Esophagus squamous epithelium (tissue), 5 donors: ENCODE measurements around the gene TAF6. TPM values are rescaled to one million over a fixed set of nuclear protein-coding genes. Genes with fewer than 3 reads are reported as not detected.

ENCODE experiments used
- DNase-seq: peaks from one replicate; lab custom pipeline; 2025; lab: John Stamatoyannopoulos, UW
- H3K27ac ChIP-seq, 4 donors: fragments of 200-600 bp; sonication (generic); one replicate each; pipeline ENCODE4 v1.5.1; 2016 to 2019; ENCODE audit warnings: mild to moderate bottlenecking in 1 of 4
- H3K27me3 ChIP-seq, 4 donors: fragments of 200-600 bp; sonication (generic); 1 replicate in 3 of 4; 2 replicates in 1 of 4; pipeline versions ENCODE4 v1.5.1 to v1.6.0; 2017 to 2021; ENCODE audit warnings: antibody characterized with exemption in 1 of 4
- H3K36me3 ChIP-seq, 3 donors: fragments of 200-600 bp; sonication (generic); one replicate each; pipeline ENCODE4 v1.5.1; 2016 to 2019
- H3K4me1 ChIP-seq, 3 donors: fragments of 200-600 bp; sonication (generic); one replicate each; pipeline ENCODE4 v1.5.1; 2017 to 2019
- H3K4me3 ChIP-seq, 4 donors: fragments of 200-600 bp; sonication (generic); 1 replicate in 3 of 4; 2 replicates in 1 of 4; pipeline ENCODE4 v1.5.1; 2016 to 2019; ENCODE audit warnings: mild to moderate bottlenecking in 2 of 4, moderate library complexity in 1 of 4
- H3K9me3 ChIP-seq, 3 donors: fragments of 200-600 bp; sonication (generic); one replicate each; pipeline ENCODE4 v1.5.1; 2016 to 2019
- CTCF ChIP-seq, 6 experiments: fragments of 450-650 bp in 4 of 6; fragments of 200-600 bp in 2 of 6; sonication (generic) in 2 of 6; IDR thresholded peaks; one replicate each; pipeline ENCODE4 v1.5.1; 2016 to 2019; ENCODE audit warnings: antibody characterized with exemption in 6 of 6, mild to moderate bottlenecking in 4 of 6, moderate library complexity in 4 of 6
- POLR2A ChIP-seq, 4 donors: fragments of 450-650 bp; IDR thresholded peaks; one replicate each; pipeline ENCODE4 v1.6.1; 2017; ENCODE audit warnings: antibody characterized with exemption in 4 of 4, mild to moderate bottlenecking in 4 of 4, moderate library complexity in 3 of 4
- WGBS, 2 donors: methylation state at CpG; one replicate each; pipeline ENCODE4 v1.1.5; 2018; 5-methylcytosine and 5-hydroxymethylcytosine counted together
- intact Hi-C: fragments of 100-400 bp; cut with DNase I; formaldehyde crosslinking; loops from one replicate; pipeline ENCODE4 v1.15.0; 2022
- total RNA-seq, 4 donors: library from RNA; depleted of rRNA; stranded (reverse); fragments of >200 nt; gene quantifications; one replicate each; pipeline ENCODE4 v1.1.0, GENCODE V29; 2016
- donor health status: DM: yes; HTN: yes; CAD: no.

The TAF6 gene
- total RNA-seq, 4 donors from 2014 or later: 24.4 to 40.6 (median 30.5) TPM

GRCh38 chr7:100126239-100126930 lies 7.2 kb upstream of the TAF6 start:
- 7 to 12% methylated on average over 21 to 22 of the region's 29 CpGs for WGBS, 2 donors

GRCh38 chr7:100124301-100125230 lies 5.4 kb upstream of the TAF6 start:
- Histone ChIP-seq H3K4me1 (peaks cover 33 to 78% (median 35%) of the 10 kb centered on the region in 3 donors), H3K36me3 (peaks cover 0 to 16% (median 0%) of the 10 kb centered on the region in 3 donors), H3K27ac (peak overlapping the region in 3 of 4 donors; percentile 92 to 99 (median 97)), H3K4me3 (no peak overlapping the region), H3K27me3 (no peaks in the 10 kb centered on the region), H3K9me3 (no peaks in the 10 kb centered on the region)
- 72 to 77% methylated on average over 4 of the region's 4 CpGs for WGBS, 2 donors
- intact Hi-C loops: no loop called here
- TF ChIP-seq POLR2A (IDR thresholded peaks at IDR 0.05): no peak
- no peak for TF ChIP-seq CTCF (IDR thresholded peaks at IDR 0.05)
- DNase-seq: no peak

More at GRCh38 chr7:100126239-100126930, 7.2 kb upstream of the TAF6 start:
- Histone ChIP-seq H3K9me3 (no peaks in the 10 kb centered on the region), H3K27me3 (no peaks in the 10 kb centered on the region), H3K36me3 (peaks cover 0 to 16% (median 0%) of the 10 kb centered on the region in 3 donors), H3K4me1 (peaks cover 30 to 77% (median 33%) of the 10 kb centered on the region in 3 donors), H3K4me3 (peak overlapping the region; percentile 55 to 91 (median 84)), H3K27ac (peak overlapping the region; percentile 92 to 99 (median 98))
- intact Hi-C loops: no loop called here
- no peak for DNase-seq
- TF ChIP-seq POLR2A (IDR thresholded peaks at IDR 0.05) (peak in 1 of 4 donors; percentile 39), CTCF (IDR thresholded peaks at IDR 0.05) (peak in 1 of 6 experiments; percentile 20)

DNA sequence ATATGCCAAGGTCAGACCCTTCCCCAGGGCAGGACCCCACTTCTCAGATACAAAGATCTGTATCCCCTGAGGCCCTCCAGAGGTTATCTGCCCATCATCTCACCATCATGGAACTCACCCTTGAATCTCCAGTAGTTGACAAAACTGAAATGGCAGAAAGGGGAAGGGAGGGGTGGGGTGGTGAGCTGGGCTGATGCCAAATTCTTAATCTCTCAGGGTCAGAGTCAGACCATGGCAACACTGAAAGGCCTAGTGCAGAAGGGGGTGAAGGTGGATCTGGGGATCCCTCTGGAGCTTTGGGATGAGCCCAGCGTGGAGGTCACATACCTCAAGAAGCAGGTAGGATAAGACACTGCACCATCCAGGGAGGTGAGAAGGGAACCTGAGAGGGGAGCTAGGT lies 3.4 kb upstream of the TAF6 start:
- H3K36me3 ChIP-seq: peaks cover 0 to 16% (median 0%) of the 10 kb centered on the region in 3 donors
- H3K4me3 ChIP-seq: no peak overlapping the region
- DNase-seq: no peak
- 92 to 100% methylated on average over 1 of the region's 1 CpG for WGBS, 2 donors
- H3K27ac ChIP-seq: no peak overlapping the region
- H3K4me1 ChIP-seq: peaks cover 28 to 74% (median 30%) of the 10 kb centered on the region in 3 donors
- no peaks in the 10 kb centered on the region for H3K27me3 ChIP-seq
- intact Hi-C loops: no loop called here
- H3K9me3 ChIP-seq: no peaks in the 10 kb centered on the region
- no peak for TF ChIP-seq CTCF (IDR thresholded peaks at IDR 0.05)
- no peak for TF ChIP-seq POLR2A (IDR thresholded peaks at IDR 0.05)

DNA sequence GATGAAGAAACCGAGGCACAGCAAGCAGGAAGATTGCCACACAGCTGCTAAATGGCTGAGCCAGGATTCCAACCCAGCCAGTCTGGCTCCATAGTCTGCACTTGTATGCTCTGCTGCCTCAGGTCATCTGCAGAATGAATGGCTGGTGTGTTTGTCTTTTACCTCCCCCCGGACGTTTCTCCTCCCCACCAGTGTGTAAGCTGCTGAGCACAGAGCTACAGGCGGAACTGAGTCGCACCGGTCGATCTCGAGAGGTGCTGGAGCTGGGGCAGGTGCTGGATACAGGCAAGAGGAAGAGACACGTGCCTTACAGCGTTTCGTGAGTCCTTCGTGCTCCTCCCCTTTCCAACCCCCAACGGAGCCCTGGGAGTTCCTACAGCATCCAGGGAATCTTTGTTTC lies 2.9 kb upstream of the TAF6 start:
- no peak overlapping the region for H3K4me3 ChIP-seq
- no peak for DNase-seq
- intact Hi-C loops: no loop called here

More for the DNA sequence above, 2.9 kb upstream of the TAF6 start:
- TF ChIP-seq CTCF (IDR thresholded peaks at IDR 0.05): no peak
- TF ChIP-seq POLR2A (IDR thresholded peaks at IDR 0.05): no peak
- Histone ChIP-seq H3K9me3 (no peaks in the 10 kb centered on the region), H3K4me1 (peaks cover 28 to 73% (median 30%) of the 10 kb centered on the region in 3 donors), H3K36me3 (peaks cover 0 to 16% (median 0%) of the 10 kb centered on the region in 3 donors), H3K27me3 (no peaks in the 10 kb centered on the region), H3K27ac (peak overlapping the region in 2 of 4 donors; percentile 13 to 21)
- WGBS, 2 donors: 25 to 84% methylated on average over 6 to 13 of the region's 13 CpGs
